ENCODE measurements around the gene STYX. TPM values are rescaled to one million over a fixed set of nuclear protein-coding genes. Genes with fewer than 3 reads are reported as not detected.

Gene STYX
- total RNA-seq, 1 experiment from 2014 or later = 22.8 TPM

- no peak for TF ChIP-seq ZNF532 (CRISPR knock-in tag; IDR thresholded peaks at IDR 0.05; ENCODE audit: borderline replicate concordance)
- 0 out of 2 replicates have a peak, but pooled peaks have one; percentile 50 for TF ChIP-seq NFE2L1 (CRISPR knock-in tag; IDR thresholded peaks at IDR 0.05)
- TF ChIP-seq AFF4 (CRISPR knock-in tag; IDR thresholded peaks at IDR 0.05; ENCODE audit: borderline replicate concordance) = no peak
- TF ChIP-seq ZNF416 (CRISPR knock-in tag; IDR thresholded peaks at IDR 0.05) = no peak
- 0 out of 2 replicates have a peak, but pooled peaks have one; percentile 30 for TF ChIP-seq E2F1 (CRISPR knock-in tag; IDR thresholded peaks at IDR 0.05)
- no peak for TF ChIP-seq GRHL2 (CRISPR knock-in tag; IDR thresholded peaks at IDR 0.05; ENCODE audit: insufficient replicate concordance, severe bottlenecking)
- TF ChIP-seq ZNF671 (CRISPR knock-in tag; IDR thresholded peaks at IDR 0.05) = no peak
- no peak; the same call in 1 of the 2 replicates for TF ChIP-seq ZNF232 (CRISPR knock-in tag; IDR thresholded peaks at IDR 0.05)
- TF ChIP-seq ATF2 (CRISPR knock-in tag; IDR thresholded peaks at IDR 0.05; ENCODE audit: borderline replicate concordance, low read depth) = no peak
- no peak for TF ChIP-seq MLX (CRISPR knock-in tag; IDR thresholded peaks at IDR 0.05)
- no peak for TF ChIP-seq ZSCAN18 (CRISPR knock-in tag; IDR thresholded peaks at IDR 0.05)
- TF ChIP-seq ZBTB21 (CRISPR knock-in tag; IDR thresholded peaks at IDR 0.05; ENCODE audit: borderline replicate concordance) = peak; percentile 65; the same call in 1 of the 2 replicates
- no peak for TF ChIP-seq RORB (CRISPR knock-in tag; IDR thresholded peaks at IDR 0.05)
- TF ChIP-seq ZNF263 (CRISPR knock-in tag; IDR thresholded peaks at IDR 0.05; ENCODE audit: low read depth) = 0 out of 2 replicates have a peak, but pooled peaks have one; percentile 47
- peak; percentile 49; the same call in 1 of the 2 replicates for TF ChIP-seq MYBL2 (CRISPR knock-in tag; IDR thresholded peaks at IDR 0.05)
- no peak for TF ChIP-seq GTF2I (CRISPR knock-in tag; conservative IDR thresholded peaks at IDR 0.05)
- TF ChIP-seq JAZF1 (CRISPR knock-in tag; IDR thresholded peaks at IDR 0.05) = no peak
- TF ChIP-seq TP53 (CRISPR knock-in tag; IDR thresholded peaks at IDR 0.05) = peak; percentile 62; the same call in 1 of the 2 replicates
- TF ChIP-seq ARID4B (CRISPR knock-in tag; IDR thresholded peaks at IDR 0.05; ENCODE audit: borderline replicate concordance) = peak; percentile 84; the same call in 1 of the 2 replicates
Measured at GRCh38 chr14:52791223-52792096, 61.5 kb downstream of the STYX start, which contains the start of gene GNPNAT1 (continued).
